H1 (cell line): ENCODE measurements around the gene SAPCD1. TPM values are rescaled to one million over a fixed set of nuclear protein-coding genes. Genes with fewer than 3 reads are reported as not detected.

Source experiments
- CTCF ChIA-PET: fragments of 300-600 bp; sonication (Branson Sonifier 250); formaldehyde crosslinking; loops from one replicate; lab custom pipeline; 2021; ENCODE audit not compliant: partially characterized antibody; lab: Charles Lee
- POLR2A ChIA-PET: fragments of 300-600 bp; sonication (Branson Sonifier 250); formaldehyde crosslinking; loops from one replicate; lab custom pipeline; 2021; ENCODE audit warnings: inconsistent platforms; ENCODE audit not compliant: partially characterized antibody; lab: Charles Lee
- DNase-seq, 2 experiments: peaks; one replicate each; pipeline versions ENCODE4 v3.0.0 to v3.0.0-alpha.2; 2010 to 2022; ENCODE audit warnings: low spot score in 2 of 2, low read depth in 1 of 2, mixed read lengths in 1 of 2
- FAIRE-seq: peaks from 2 replicates; lab custom pipeline; 2011; peaks lifted over from hg19 to GRCh38; lab: Jason Lieb, UNC
- H2AFZ ChIP-seq: 2 replicates; pipeline ENCODE4 v1.8.1; 2012; ENCODE audit warnings: low read length, inconsistent platforms
- H2AK5ac ChIP-seq: 2 replicates; pipeline ENCODE4 v1.6.1; 2013; ENCODE audit warnings: low read depth, low read length
- H2BK120ac ChIP-seq: replicated peaks from 2 replicates; pipeline ENCODE3; 2013; ENCODE audit warnings: low read depth, low read length, inconsistent platforms
- H2BK12ac ChIP-seq: 2 replicates; pipeline ENCODE4 v1.6.1; 2013; ENCODE audit warnings: low read depth, low read length
- H2BK15ac ChIP-seq: 2 replicates; pipeline ENCODE4 v1.6.1; 2013; ENCODE audit warnings: low read length
- H2BK20ac ChIP-seq: 2 replicates; pipeline ENCODE4 v1.6.1; 2013; ENCODE audit warnings: low read length
- H2BK5ac ChIP-seq: 2 replicates; pipeline ENCODE4 v1.6.1; 2013; ENCODE audit warnings: low read depth, low read length
- H3K14ac ChIP-seq: 2 replicates; pipeline ENCODE4 v1.6.1; 2013; ENCODE audit warnings: inconsistent platforms; ENCODE audit not compliant: insufficient read length
- H3K18ac ChIP-seq: 2 replicates; pipeline ENCODE4 v1.6.1; 2013; ENCODE audit warnings: low read length; ENCODE audit errors: extremely low read depth
- H3K23ac ChIP-seq: 2 replicates; pipeline ENCODE4 v1.6.1; 2013; ENCODE audit warnings: inconsistent platforms; ENCODE audit not compliant: insufficient read length
- H3K23me2 ChIP-seq: 2 replicates; pipeline ENCODE4 v1.6.1; 2013; ENCODE audit warnings: low read depth, low read length
- H3K27ac ChIP-seq: 2 replicates; pipeline ENCODE4 v1.6.1; 2011; ENCODE audit warnings: low read depth, low read length, inconsistent platforms
- H3K27me3 ChIP-seq, 4 experiments: replicated peaks in 1 of 4; 1 replicate in 1 of 4; 2 replicates in 3 of 4; pipeline versions ENCODE4 v1.6.1 to v1.8.1; 2011 to 2013; ENCODE audit warnings: low read length in 3 of 4, mild to moderate bottlenecking in 3 of 4, inconsistent platforms in 2 of 4, mixed read lengths in 2 of 4, moderate library complexity in 1 of 4; ENCODE audit not compliant: control insufficient read depth in 3 of 4, insufficient read depth in 3 of 4; ENCODE audit errors: extremely low read depth in 1 of 4
- H3K36me3 ChIP-seq, 4 experiments: 2 replicates each; pipeline versions ENCODE4 v1.6.1 to v1.8.1; 2011 to 2013; ENCODE audit warnings: mild to moderate bottlenecking in 4 of 4, low read length in 3 of 4, moderate library complexity in 2 of 4, control low read depth in 1 of 4, inconsistent platforms in 1 of 4; ENCODE audit not compliant: insufficient read depth in 4 of 4, control insufficient read depth in 2 of 4
- H3K4ac ChIP-seq: replicated peaks from 2 replicates; pipeline ENCODE3; 2013; ENCODE audit warnings: low read length, low read depth, mixed read lengths, inconsistent platforms; ENCODE audit not compliant: insufficient read length
- H3K4me1 ChIP-seq, 4 experiments: replicated peaks in 1 of 4; 1 replicate in 1 of 4; 2 replicates in 3 of 4; pipeline versions ENCODE4 v1.6.1 to v1.8.1; 2011 to 2013; ENCODE audit warnings: low read length in 3 of 4, inconsistent platforms in 2 of 4, mixed read lengths in 1 of 4; ENCODE audit not compliant: insufficient read depth in 4 of 4, control insufficient read depth in 3 of 4
- H3K4me2 ChIP-seq, 2 experiments: 2 replicates each; pipeline versions ENCODE4 v1.6.1 to v1.8.1; 2011 to 2013; ENCODE audit warnings: low read depth in 2 of 2, low read length in 2 of 2, control low read depth in 1 of 2, inconsistent platforms in 1 of 2, mild to moderate bottlenecking in 1 of 2; ENCODE audit not compliant: insufficient read depth in 1 of 2
- H3K4me3 ChIP-seq, 4 experiments: fragments of 200-600, 300-600 bp in 1 of 4; sonication (generic), shearing (Covaris generic), sonication (Bioruptor Twin) in 1 of 4; 2 replicates each; pipeline versions ENCODE4 v1.5.1 to v1.8.1; 2011 to 2016; ENCODE audit warnings: low read length in 4 of 4, low read depth in 3 of 4, control low read depth in 2 of 4, inconsistent platforms in 2 of 4, mild to moderate bottlenecking in 2 of 4, mixed read lengths in 1 of 4, moderate library complexity in 1 of 4; ENCODE audit not compliant: insufficient read depth in 2 of 4; ENCODE audit errors: extremely low read depth in 1 of 4
- H3K56ac ChIP-seq: replicated peaks from 2 replicates; pipeline ENCODE3; 2013; ENCODE audit warnings: low read depth, mild to moderate bottlenecking, mixed read lengths, low read length, inconsistent platforms; ENCODE audit not compliant: insufficient read length
- H3K79me1 ChIP-seq: 2 replicates; pipeline ENCODE4 v1.6.1; 2013; ENCODE audit warnings: low read depth, low read length, control low read depth
- H3K79me2 ChIP-seq, 2 experiments: 2 replicates each; pipeline versions ENCODE4 v1.6.1 to v1.8.1; 2012 to 2013; ENCODE audit warnings: low read length in 2 of 2, mild to moderate bottlenecking in 2 of 2, inconsistent platforms in 1 of 2; ENCODE audit not compliant: insufficient read depth in 2 of 2, control insufficient read depth in 1 of 2
- H3K9ac ChIP-seq, 4 experiments: replicated peaks in 1 of 4; 1 replicate in 1 of 4; 2 replicates in 3 of 4; pipeline versions ENCODE4 v1.6.1 to v1.8.1; 2011 to 2013; ENCODE audit warnings: low read depth in 3 of 4, low read length in 3 of 4, control low read depth in 2 of 4, mild to moderate bottlenecking in 2 of 4, moderate library complexity in 2 of 4, inconsistent platforms in 1 of 4; ENCODE audit errors: extremely low read depth in 1 of 4
- H3K9me3 ChIP-seq, 2 experiments: 2 replicates each; pipeline versions ENCODE4 v1.6.1 to v1.8.1; 2012 to 2013; ENCODE audit warnings: mild to moderate bottlenecking in 2 of 2, moderate library complexity in 2 of 2, control low read depth in 1 of 2, inconsistent platforms in 1 of 2, low read depth in 1 of 2, low read length in 1 of 2, mixed read lengths in 1 of 2; ENCODE audit not compliant: insufficient read depth in 2 of 2
- H4K20me1 ChIP-seq, 2 experiments: replicated peaks in 1 of 2; 2 replicates each; pipeline versions ENCODE3 to v1.8.1; 2011 to 2013; ENCODE audit warnings: inconsistent platforms in 2 of 2, low read length in 2 of 2, mild to moderate bottlenecking in 1 of 2; ENCODE audit not compliant: insufficient read depth in 2 of 2, control insufficient read depth in 1 of 2
- H4K5ac ChIP-seq: 2 replicates; pipeline ENCODE4 v1.6.1; 2013; ENCODE audit warnings: low read length, low read depth, mixed read lengths, inconsistent platforms; ENCODE audit not compliant: insufficient read length
- H4K8ac ChIP-seq: 2 replicates; pipeline ENCODE4 v1.8.0; 2013; ENCODE audit warnings: mild to moderate bottlenecking, moderate library complexity, low read length, inconsistent platforms; ENCODE audit not compliant: insufficient read depth; ENCODE audit errors: extremely low read depth
- H4K91ac ChIP-seq: replicated peaks from 2 replicates; pipeline ENCODE3; 2013; ENCODE audit warnings: low read length, mixed read lengths, inconsistent platforms; ENCODE audit not compliant: insufficient read length
- EGR1 ChIP-seq: IDR thresholded peaks from 2 replicates; pipeline ENCODE4 v1.6.1; 2011; ENCODE audit warnings: low read depth, low read length, borderline replicate concordance
- SAP30 ChIP-seq: fragments of 300-600 bp; sonication (generic); IDR thresholded peaks from 2 replicates; pipeline ENCODE4 v1.7.1; 2012; ENCODE audit warnings: low read length, moderate library complexity, mild to moderate bottlenecking, inconsistent platforms; ENCODE audit not compliant: insufficient read depth, insufficient replicate concordance
- SIRT6 ChIP-seq: IDR thresholded peaks from one replicate; pipeline ENCODE4 v1.7.1; 2012; ENCODE audit warnings: low read length, inconsistent platforms
- WGBS, 2 experiments: shearing (Covaris generic) in 1 of 2; methylation state at CpG; one replicate each; pipeline versions ENCODE4 v1.1.6 to v1.1.7; 2013 to 2015; ENCODE audit warnings: low lambda C conversion rate in 2 of 2, mixed read lengths in 2 of 2, inconsistent platforms in 1 of 2, low coverage in 1 of 2, missing lambda C conversion rate in 1 of 2; ENCODE audit not compliant: insufficient replicate concordance in 2 of 2, insufficient coverage in 1 of 2, insufficient read length in 1 of 2; ENCODE audit errors: extremely low coverage in 1 of 2, missing lambda C conversion rate in 1 of 2; 5-methylcytosine and 5-hydroxymethylcytosine counted together
- polyA plus RNA-seq, 7 experiments: library from polyadenylated mRNA; depleted of rRNA in 3 of 7; stranded (reverse) in 5 of 7; unstranded in 2 of 7; fragments of >200 nt in 5 of 7; fragments of 200-250 nt in 2 of 7; gene quantifications; 1 replicate in 5 of 7; 2 replicates in 1 of 7; 4 replicates in 1 of 7; pipeline versions ENCODE4 v1.2.1 to v1.2.3, GENCODE V29; 2011 to 2013; ENCODE audit warnings: missing spikeins in 2 of 7, mixed read lengths in 2 of 7
- total RNA-seq: library from RNA; stranded (reverse); fragmentation: NEBNext Ultra II Directional; extraction: Animal tissue kit (Norgen Biotek cat#: 25700); gene quantifications from 2 replicates; pipeline ENCODE4 v1.2.1, GENCODE V29; 2021

SAPCD1 gene
- total and polyA plus RNA-seq, 2 of the 8 experiments (the other 6 are each of a cell fraction or from before 2014, with no cell fraction given), result 3.1 to 5.9 TPM

DNA sequence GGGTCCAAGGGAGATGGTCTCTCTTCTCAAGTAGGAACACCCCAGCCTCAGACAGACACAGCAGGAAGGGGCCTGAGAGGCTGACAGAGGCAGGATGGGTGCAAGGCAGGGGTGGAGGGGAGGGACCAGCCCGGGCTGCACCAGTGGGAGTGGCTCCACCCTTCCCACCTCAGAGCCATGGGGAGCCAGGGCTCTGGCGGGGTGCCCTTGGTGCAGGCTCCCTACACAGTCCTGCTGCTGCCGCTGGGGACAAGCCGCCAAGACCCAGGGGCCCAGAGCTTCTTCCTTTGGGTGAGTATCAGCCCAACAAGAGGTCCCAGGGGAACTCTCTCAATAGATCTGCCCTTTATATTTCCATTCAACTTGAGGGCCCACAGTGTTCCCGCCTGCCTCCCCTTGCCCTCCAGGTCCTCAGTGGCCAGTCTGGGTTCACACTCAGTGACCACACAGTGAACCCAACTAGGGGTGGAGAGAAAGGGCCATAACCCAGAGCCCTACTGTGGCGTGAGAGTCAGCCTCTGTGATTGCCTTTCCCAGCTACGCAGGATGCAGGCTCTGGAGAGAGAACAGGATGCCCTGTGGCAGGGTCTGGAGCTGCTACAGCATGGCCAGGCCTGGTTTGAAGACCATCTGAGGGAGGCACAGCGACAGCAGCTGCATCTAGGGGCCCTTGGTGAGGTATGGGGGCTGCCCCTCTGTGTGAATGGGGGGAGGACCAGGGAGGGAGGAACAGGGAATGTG is 592 bp downstream of the SAPCD1 start:
- Histone ChIP-seq H3K18ac (no peak overlapping the region), H2AFZ (no peak overlapping the region), H2BK20ac (no peak overlapping the region), H3K23ac (no peak overlapping the region), H3K27me3 (no peaks in the 10 kb centered on the region), H4K5ac (no peak overlapping the region), H3K23me2 (peaks cover 3% of the 10 kb centered on the region; the same call in 1 of the 2 replicates), H2BK15ac (0 out of 2 replicates have a peak overlapping the region, but pooled peaks have one; percentile 12), H3K79me1 (no peaks in the 10 kb centered on the region), H4K91ac (peak overlapping the region; percentile 31), H2BK5ac (peak overlapping the region; percentile 20; the same call in 1 of the 2 replicates), H3K4me2 (peak overlapping the region in 1 of 2 experiments; percentile 6; a peak in 1 of 4 replicates), H3K36me3 (peaks cover 0 to 16% (median 1%) of the 10 kb centered on the region in 4 experiments; a peak in 3 of 8 replicates), H3K4me1 (peaks cover 0 to 11% (median under 1%) of the 10 kb centered on the region in 4 experiments; a peak in 4 of 7 replicates), H3K4me3 (no peak overlapping the region), H3K56ac (no peak overlapping the region), H3K79me2 (no peaks in the 10 kb centered on the region), H4K8ac (no peak overlapping the region; the same call in 1 of the 2 replicates), H2BK120ac (no peak overlapping the region), H3K9ac (no peak overlapping the region; a peak in 1 of 7 replicates), H4K20me1 (no peaks in the 10 kb centered on the region), H3K9me3 (no peaks in the 10 kb centered on the region), H3K14ac (no peak overlapping the region), H2AK5ac (no peak overlapping the region), H2BK12ac (no peak overlapping the region), H3K4ac (no peak overlapping the region), H3K27ac (0 out of 2 replicates have a peak overlapping the region, but pooled peaks have one; percentile 32)
- ChIA-PET POLR2A (interaction anchor here (0.6 to 1.6 kb wide), 12 partner anchors 10 to 102 kb away, joined by 3 to 12 read pairs (median 3); partner anchors contain the start of genes ABHD16A, C6orf47, CLIC1 and DDAH2), CTCF (interaction anchor here (0.8 to 1.6 kb wide), 9 partner anchors 10 to 133 kb away, joined by 3 to 5 read pairs (median 3); partner anchors contain the start of genes CLIC1 and VWA7)
- WGBS, 2 experiments, result 91% methylated on average over 8 of the region's 8 CpGs; no CpG with 5 or more reads in 1 of the 2 experiments
- FAIRE-seq (no peak), DNase-seq (no peak)
- no peak for TF ChIP-seq SIRT6
- no peak for TF ChIP-seq SAP30
- no peak for TF ChIP-seq EGR1
